ENCODE results near the gene COIL.

DNA sequence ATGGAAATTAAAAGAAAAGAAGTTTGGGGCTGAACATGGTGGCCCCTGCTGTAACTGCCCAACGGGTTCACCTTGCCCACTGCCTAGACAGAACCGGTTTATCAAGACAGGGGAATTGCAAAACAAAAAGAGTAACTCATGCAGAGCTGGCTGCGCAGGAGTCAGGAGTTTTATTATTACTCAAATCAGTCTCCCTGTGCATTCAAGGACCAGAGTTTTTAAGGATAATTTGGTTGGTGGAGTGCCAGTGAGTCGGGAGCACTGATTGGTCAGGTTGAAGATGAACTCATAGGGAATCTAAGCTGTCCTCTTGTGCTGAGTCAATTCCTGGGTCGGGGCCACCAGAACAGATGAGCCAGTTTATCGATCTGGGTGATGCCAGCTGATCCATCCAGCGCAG is 12.7 kb upstream of the COIL start:
- TF ChIP-seq, protein P1, sequence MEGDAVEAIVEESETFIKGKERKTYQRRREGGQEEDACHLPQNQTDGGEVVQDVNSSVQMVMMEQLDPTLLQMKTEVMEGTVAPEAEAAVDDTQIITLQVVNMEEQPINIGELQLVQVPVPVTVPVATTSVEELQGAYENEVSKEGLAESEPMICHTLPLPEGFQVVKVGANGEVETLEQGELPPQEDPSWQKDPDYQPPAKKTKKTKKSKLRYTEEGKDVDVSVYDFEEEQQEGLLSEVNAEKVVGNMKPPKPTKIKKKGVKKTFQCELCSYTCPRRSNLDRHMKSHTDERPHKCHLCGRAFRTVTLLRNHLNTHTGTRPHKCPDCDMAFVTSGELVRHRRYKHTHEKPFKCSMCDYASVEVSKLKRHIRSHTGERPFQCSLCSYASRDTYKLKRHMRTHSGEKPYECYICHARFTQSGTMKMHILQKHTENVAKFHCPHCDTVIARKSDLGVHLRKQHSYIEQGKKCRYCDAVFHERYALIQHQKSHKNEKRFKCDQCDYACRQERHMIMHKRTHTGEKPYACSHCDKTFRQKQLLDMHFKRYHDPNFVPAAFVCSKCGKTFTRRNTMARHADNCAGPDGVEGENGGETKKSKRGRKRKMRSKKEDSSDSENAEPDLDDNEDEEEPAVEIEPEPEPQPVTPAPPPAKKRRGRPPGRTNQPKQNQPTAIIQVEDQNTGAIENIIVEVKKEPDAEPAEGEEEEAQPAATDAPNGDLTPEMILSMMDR (IDR thresholded peaks at IDR 0.05 in 4 of 5, conservative IDR thresholded peaks at IDR 0.05 in 1 of 5) = no peak
- TF ChIP-seq POLR2A (IDR thresholded peaks at IDR 0.05) = no peak

Measured in gastrocnemius medialis (tissue), 4 donors.